NCI-H345 (cell line): Measurements from ENCODE around the gene GPATCH4.
A peak's percentile ranks its signal among the peaks of the same experiment; 100 is the strongest.
"Not testable (repeated sequence)": the region's sequence is repeated elsewhere in the genome, so short reads cannot be mapped to it uniquely, and the experiment has no call there.

Experiments used
- DNase-seq: peaks from one replicate; lab custom pipeline; 2025; lab: John Stamatoyannopoulos, UW

The GPATCH4 gene

GRCh38 chr1:156598125-156598524, 3.2 kb downstream of the GPATCH4 start:
- no peak for DNase-seq

DNA sequence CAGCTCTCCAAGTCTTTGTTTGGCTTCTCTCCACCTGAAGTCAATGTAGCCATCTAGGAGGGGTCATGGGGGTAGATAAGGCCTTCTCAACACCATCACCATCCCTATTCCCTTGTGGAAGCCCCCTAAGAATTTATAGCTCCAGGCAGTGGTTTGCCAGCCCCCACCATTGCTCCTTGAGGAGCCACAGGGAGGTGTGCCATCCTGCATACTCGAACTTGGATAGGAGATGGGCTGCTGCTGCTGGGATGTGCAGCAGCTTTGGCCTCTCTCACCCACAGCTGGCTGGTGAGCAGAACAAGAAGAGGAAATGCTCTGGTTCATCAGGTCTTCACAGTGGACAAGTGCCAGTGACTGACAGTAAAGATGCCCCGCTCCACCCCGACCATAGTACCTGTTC, 4.9 kb downstream of the GPATCH4 start:
- DNase-seq, result no peak

DNA sequence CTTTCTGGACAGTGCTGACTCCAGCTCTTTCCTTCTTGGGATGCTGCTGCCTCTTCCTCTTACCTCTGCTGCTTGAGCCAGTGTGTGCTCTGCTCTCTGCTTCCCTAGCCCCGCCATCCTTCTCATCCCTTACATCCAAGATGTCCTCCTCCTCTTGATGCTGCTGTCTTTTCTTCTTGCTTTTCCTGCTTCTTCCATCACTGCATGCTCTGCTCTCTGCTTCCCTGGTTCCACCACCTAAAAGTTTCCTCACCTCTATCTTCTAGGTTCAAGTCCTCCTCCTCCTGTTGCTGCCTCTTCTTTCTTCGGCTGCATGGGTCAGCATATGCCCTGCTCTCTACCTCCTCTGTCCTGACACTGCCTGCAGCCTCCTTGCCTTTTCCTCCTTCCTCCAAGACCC, 6.3 kb downstream of the GPATCH4 start:
- DNase-seq, result no peak

DNA sequence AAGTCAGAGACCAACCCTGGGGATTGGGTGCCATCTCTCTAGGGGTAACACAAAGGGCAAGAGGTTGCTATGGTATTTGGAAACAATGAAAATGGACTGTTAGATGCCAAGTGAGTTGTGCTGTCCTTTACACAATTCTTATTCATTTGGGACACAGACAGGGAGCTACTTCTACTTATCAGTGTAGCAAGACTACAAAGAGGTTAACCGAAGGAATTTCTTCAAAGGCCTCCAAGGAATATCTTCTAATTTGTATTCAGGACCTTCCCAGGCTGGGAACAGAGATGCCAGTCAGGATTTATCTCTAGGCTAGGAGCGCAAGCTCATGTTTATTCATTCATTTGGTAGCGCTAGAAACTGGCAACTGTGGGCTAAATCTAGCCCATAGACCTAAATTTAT, 7.1 kb downstream of the GPATCH4 start:
- no peak for DNase-seq

GRCh38 chr1:156593661-156593989, 7.7 kb downstream of the GPATCH4 start:
- no peak for DNase-seq

DNA sequence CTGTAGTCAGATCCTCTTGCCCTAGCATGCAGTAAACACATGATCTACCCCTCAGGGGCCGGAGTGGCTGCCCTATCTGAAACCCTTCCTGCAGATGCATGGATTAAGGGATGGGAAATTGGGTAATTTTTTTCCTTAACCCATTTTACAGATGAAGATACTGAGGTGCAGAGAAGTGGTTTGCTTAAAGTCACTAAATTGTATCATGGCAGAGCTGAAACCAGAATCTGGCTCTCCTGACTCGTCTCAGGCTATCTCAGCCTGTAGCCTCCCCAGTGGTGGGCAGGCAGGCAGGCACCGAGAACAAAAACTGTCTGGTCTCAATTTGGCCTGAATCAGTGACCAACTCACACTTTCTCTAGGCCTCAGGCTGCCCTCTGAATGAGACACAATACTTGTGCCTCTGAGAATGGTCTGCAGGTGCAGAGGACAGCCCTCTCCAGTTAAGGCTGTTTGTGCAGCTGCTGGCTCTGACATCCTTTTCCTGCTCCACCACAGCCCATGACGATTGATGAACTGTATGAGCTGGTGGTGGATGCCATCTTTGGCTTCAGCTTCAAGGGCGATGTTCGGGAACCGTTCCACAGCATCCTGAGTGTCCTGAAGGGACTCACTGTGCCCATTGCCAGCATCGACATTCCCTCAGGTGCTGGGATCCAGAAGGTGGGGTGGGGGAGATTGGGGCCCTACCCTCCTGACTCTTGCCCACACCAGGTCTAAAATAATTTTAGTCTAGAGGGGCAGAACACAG, 8.2 kb downstream of the GPATCH4 start:
- no peak for DNase-seq

- DNase-seq, result no peak
These were observed 8.9 kb downstream of the GPATCH4 start for GRCh38 chr1:156592158-156592909.

DNA sequence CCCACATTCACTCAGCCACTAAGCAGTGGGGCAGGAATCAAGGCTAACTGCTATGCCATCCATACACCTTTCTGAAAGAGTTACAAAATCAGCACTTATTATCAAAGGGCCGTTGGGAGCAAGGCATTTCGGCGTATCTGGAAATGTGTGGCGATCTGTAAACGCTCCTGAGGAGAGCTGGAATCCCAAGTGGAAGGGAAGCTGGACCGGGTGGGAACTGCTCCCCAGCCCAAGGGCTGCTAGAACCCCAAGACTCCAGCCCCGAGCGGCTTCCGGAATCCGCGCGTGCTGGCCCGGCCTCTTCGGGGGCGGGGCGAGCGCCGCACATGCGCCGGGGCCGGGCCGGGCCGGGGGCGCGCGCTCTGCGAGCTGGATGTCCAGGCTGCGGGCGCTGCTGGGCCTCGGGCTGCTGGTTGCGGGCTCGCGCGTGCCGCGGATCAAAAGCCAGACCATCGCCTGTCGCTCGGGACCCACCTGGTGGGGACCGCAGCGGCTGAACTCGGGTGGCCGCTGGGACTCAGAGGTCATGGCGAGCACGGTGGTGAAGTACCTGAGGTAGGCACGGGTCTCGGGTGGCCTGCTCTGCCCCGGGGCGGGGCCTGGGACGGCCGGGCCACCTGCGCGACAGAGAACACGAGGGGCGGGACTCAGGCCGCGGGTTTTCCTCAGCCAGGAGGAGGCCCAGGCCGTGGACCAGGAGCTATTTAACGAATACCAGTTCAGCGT, 9.7 kb downstream of the GPATCH4 start, which contains the start of gene NAXE:
Gene NAXE, plus strand, starts transcription at position 345 of the 726 bp plus-strand sequence. Its CDS starts 29 bp downstream, at position 374.
- DNase-seq, result peak; percentile 78

DNA sequence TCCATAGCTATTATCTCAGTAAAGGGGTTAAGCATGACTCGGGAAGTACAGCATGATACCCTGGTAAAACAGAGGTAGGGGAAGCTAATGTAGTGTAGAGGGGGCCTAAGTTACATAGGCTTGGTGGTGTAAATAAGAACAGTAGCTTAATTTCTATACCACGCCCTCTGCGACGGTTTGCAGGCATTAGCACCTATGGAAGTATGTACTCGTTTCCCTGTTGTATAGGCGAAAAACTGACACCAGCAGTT, 10.2 kb downstream of the GPATCH4 start:
- no peak for DNase-seq

DNA sequence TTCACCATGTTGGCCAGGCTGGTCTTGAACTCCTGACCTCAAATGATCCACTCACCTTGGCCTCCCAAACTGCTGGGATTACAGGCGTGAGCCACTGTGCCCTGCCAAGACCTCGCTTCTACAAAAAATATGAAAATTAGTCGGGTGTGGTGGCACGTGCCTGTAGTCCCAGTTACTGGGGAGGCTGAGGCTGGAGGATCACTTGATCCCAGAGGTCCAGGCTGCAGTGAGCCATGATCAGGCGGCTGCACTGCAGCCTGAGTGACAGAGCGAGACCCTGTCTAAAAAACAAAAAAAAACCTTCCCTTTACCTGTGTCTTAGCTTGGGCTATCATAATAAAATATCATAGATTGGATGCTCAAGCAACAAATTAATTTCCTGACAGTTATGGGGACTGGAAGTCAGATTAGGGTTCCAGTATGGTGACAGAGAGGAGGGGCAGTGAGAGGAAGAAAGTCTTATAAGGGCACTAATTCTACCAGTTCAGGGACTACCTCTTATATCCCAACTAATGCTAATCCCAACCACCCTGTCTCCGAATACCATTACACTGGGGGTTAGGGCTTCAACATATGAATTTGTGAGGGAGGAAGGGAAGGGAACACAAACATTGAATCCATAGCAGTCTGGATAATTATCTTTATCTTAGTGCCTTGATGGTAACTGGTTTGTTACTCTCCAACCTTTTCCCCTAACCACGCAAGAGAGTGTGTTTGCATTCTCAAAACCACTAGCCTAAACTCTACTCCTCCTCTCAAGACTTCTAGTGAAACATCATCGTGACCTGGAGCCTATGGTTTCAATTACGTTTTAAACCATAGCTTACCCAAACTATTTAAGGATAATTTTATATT, 10.7 kb downstream of the GPATCH4 start:
- no peak for DNase-seq

DNA sequence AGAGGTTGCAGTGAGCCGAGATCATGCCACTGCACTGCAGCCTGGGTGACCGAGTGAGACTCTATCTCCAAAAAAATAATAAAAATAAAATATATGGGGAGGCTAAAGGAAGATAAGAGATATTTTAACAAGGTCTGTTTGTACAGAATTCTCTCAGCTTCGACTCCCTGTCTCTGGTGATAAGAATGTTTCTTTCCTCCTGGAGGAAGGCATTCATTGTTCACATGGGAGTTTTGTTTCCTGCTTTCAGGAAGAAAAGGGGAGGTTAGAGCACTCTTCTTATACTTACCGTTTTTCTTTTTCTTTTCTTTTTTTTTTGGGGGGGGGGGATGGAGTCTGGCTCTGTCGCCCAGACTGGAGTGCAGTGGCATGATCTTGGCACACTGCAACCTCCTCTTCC, 11.7 kb downstream of the GPATCH4 start:
- no peak for DNase-seq

DNA sequence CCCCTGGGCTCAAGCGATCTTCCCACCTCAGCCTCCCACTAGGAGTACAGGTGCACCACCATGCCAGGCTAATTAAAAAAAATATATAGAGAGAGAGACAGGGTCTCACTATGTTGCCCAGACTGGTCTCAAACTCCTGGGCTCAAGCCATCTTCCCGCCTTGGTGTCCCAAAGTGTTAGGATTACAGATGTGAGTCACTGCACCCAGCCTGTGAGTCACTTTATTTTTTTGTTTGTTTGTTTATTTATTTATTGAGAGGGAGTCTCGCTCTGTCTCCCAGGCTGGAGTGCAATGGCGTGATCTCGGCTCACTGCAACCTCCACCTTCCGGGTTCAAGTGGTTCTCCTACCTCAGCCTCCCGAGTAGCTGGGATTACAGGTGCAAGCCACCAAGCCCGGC, 13.4 kb downstream of the GPATCH4 start:
- not testable (repeated sequence) for DNase-seq

DNA sequence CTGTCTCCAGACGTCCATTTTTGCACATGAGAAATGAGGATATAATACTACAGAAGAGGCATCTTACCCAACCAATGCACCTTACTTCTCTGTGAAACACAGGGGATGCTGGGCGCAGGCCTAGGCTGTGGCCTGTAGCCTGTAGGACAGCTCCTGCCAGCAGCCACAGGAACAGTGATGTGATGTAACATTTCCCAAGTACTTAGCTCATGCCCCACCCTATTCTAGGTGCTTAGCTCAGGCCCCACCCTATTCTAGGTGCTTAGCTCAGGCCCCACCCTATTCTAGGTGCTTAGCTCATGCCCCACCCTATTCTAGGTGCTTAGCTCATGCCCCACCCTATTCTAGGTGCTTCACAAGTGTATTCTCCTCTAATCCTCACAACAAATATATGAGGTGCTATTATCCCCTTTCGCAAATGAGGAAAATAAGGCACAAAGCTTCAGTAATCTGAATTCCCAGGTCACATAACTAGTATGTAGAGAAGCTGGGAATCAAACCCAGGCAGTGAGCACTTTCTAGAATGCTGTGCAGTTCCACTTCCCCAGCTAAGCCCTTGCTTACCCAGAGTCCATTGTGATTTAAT, 14.3 kb downstream of the GPATCH4 start:
- DNase-seq, result no peak

DNA sequence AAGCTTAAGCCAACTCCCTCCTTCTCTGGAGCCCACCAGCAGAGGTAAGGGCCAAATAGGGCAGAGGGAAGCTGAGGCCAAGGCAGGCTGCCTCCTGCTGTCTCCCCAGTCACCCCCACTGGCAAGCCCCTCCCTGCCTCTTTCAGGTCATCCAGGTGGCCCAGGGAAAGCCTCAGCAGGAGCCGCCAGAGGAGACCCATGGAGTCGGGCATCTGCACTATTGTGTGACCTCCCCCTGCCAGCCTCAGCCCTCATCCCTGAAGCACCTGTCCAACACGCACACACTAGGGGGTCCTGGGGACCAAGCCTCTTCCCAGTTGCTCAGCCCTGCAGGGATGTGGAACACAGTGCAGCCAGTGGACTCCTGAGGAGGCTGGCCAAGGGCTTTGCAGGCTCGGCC, 15.0 kb downstream of the GPATCH4 start:
- DNase-seq, result peak; percentile 33

DNA sequence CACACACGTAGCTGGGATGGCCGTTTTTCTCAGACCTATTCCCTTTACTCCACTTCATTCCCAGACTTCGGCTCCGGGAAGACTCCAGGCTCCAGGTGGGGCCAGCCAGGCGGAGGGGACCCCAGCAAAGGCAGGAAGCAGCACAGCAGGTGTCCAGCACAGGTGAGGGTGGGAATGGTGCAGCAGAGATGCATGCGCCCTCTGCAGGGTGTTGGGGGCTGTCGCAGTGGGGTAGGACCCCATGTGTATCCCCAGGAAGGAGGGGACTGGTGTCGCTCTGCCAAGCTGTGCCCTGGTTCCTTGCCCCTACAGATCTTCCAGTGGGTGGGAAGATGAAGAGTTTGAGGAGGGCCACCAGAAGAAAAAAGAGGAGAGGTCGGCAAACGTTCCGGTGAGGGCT, 16.5 kb downstream of the GPATCH4 start:
- no peak for DNase-seq

DNA sequence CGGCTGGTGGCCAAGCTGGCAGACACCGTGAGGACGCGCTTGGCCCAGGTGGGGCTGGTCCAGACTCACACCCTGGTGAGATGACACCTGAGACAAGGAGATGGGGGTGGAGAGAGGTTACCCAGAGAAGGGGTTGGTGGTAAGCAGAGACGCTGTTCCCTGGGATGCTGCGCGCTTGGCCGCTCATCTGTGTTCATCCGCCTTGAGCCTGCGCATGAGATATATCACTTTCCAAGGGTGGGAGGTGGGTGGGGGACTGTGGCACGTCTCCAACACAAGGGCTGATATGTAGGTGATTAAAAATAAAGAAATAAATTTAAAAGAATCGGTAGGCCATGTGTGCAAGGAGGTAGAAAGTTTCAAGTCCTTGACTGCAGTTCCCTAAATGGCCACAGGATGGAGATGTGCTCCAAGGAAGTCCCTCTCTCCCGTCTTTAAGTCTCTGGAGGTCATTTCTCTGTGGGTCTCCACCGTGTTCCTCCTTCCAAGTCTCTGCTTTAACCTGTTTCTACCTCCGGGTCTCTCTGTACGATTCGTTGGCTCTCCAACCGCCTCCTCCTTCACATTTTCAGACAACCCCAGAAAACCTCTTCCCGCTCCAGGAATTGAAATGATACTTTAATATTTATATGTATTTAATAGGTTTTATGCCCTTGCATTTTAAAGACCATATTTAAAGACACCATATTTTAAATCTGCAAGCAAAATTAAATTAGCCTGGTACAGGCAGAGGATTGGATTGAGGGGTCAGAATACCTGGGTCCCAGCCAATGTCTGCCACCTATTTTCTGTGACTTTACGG, 17.3 kb downstream of the GPATCH4 start:
- DNase-seq, result peak; percentile 70

DNA sequence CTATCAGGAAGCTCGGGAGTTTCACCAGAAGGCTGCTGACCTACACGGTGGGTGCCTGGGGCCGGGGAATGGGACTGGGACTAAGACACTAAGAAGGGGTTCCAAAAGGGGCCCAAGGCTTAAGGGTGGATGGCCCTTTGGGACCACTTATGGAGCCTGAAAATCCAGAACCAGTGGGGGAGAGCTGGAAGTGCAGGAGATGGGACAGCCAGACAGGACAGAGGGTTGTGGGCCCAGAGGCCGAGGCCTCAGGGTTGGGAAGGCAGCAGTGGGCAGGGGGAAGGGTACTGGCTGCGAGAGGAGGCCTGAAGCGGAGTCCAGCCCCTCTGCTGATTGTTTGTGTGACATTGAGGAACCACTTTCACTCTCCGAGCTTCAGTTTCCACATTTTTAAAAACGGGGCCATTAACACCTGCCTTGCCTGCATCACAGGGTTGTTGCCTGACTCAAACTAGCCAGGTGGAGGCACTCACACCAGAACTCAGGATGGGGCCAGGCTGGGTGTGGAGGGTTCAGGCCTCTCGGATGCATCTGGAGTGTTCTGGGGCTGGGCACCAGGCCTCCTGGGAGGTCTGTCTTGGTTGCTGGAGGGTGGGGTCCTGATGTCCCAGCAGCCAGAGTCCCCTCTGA, 18.8 kb downstream of the GPATCH4 start:
- no peak for DNase-seq

DNA sequence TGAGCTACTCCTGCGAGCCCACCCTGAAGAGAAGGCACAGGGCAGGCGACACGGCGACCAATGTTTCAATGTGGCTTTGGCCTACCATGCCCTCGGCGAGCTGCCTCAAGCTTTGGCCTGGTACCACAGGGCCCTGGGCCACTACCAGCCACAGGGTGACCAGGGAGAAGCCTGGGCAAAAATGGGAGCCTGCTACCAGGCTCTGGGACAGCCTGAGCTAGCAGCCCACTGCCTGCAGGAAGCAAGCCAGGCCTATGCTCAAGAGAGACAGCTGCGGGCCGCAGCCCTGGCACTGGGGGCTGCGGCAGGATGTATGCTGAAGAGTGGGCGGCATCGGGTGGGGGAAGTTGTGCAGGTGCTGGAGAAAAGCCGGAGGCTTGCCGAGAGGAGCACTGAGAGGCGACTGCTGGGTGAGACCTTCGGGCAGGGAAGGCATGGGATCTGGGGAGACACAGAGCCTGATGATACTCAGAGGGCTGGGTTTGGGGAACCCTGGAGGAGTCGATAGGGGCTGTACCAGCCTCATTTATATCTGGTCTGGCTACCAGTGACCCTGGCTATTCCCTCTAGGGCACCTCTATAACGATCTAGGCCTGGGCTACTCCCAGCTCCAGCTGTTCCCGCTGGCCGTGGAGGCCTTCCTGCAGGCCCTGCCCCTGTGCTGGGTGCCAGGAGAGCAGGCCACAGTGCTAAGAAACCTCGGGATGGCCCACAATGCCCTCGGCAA, 19.5 kb downstream of the GPATCH4 start:
- DNase-seq, result no peak

GRCh38 chr1:156579472-156579871, 21.8 kb downstream of the GPATCH4 start, which contains the start of gene TTC24:
Gene TTC24, plus strand, starts transcription at chr1:156579723. Its CDS starts 1,642 bp downstream, at chr1:156581365.
- no peak for DNase-seq

DNA sequence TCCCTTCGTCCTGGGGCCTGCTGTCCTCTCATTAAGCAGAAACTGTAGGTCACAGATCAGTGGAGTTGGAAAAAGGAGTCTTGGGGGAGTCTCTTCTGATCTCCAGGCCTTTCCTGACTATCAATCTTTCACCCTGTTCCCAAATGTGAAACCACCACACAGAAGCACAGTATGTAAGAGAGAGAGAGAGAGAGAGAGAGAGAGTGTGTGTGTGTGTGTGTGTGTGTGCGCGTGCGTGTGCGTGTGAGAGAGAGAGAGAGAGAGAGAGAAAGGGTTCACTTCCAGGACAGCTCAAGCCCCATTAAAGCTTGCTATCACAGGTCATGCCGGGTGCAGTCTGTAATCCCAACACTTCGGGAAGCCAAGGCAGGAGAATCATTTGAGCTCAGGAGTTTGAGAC, 23.2 kb downstream of the GPATCH4 start:
- DNase-seq, result no peak
